Measurements from ENCODE around the gene PPP2R5C. TPM values are rescaled to one million over a fixed set of nuclear protein-coding genes. Genes with fewer than 3 reads are reported as not detected.

The PPP2R5C gene
- polyA plus RNA-seq, 3 donors, result 61.9 to 72.5 (median 64.0) TPM

DNA sequence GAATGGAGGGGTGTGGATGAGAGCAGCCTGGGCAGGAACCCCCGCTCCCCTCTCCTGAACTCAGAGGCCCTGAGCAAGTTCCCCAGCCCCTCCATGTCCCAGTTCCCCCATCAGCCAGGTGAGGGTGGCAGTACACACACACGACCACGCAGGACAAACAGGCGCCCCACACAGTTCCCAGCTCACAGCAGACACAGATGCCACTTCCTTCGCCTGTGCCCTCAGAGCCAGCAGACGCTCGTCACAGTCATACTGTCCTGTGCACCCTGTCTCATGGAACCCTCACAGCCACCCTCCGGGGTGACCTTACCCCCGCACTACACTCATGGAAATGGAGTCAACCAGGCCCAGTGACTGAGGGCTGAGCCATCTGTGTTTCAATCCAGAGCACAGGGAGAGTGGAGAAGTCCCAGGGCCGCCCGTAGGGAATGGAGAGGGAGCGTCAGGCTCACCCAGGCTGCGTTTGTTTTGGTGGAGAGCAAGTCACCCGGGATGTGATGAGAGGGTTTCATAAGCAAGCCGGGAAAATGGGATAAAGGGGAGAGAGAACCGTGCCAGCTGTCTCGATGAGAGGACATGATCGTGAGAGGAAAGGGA, 155.4 kb downstream of the PPP2R5C start:
- TF ChIP-seq, protein P1, sequence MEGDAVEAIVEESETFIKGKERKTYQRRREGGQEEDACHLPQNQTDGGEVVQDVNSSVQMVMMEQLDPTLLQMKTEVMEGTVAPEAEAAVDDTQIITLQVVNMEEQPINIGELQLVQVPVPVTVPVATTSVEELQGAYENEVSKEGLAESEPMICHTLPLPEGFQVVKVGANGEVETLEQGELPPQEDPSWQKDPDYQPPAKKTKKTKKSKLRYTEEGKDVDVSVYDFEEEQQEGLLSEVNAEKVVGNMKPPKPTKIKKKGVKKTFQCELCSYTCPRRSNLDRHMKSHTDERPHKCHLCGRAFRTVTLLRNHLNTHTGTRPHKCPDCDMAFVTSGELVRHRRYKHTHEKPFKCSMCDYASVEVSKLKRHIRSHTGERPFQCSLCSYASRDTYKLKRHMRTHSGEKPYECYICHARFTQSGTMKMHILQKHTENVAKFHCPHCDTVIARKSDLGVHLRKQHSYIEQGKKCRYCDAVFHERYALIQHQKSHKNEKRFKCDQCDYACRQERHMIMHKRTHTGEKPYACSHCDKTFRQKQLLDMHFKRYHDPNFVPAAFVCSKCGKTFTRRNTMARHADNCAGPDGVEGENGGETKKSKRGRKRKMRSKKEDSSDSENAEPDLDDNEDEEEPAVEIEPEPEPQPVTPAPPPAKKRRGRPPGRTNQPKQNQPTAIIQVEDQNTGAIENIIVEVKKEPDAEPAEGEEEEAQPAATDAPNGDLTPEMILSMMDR (IDR thresholded peaks at IDR 0.05), result no peak
- H3K79me2 ChIP-seq (ENCODE audit: insufficient read depth, low read length), result no peaks in the 10 kb centered on the region
- H4K20me1 ChIP-seq (ENCODE audit: insufficient read depth, low read length), result peaks cover 6% of the 10 kb centered on the region
- H3K36me3 ChIP-seq (replicated peaks in 1 of 2; ENCODE audit: control insufficient read depth in 1 of 2, insufficient read depth in 2 of 2, low read length in 2 of 2), result peaks cover 63 to 93% of the 10 kb centered on the region in 2 donors
- H3K27ac ChIP-seq (ENCODE audit: low read depth in 1 of 2, low read length in 2 of 2), result no peak overlapping the region
- Mint-ChIP-seq H3K4me3 (no peak overlapping the region), H3K27ac (peak overlapping the region in 3 of 7 donors; percentile 56 to 78 (median 64)), H3K36me3 (peaks cover 64 to 85% of the 10 kb centered on the region in 2 donors), H3K4me1 (no peaks in the 10 kb centered on the region), H3K27me3 (ENCODE audit: low read depth in 3 of 3) (peaks cover 0 to 2% (median 0%) of the 10 kb centered on the region in 3 donors), H3K9me3 (peaks cover 0 to 4% (median 0%) of the 10 kb centered on the region in 7 donors)
- H3K9ac ChIP-seq (ENCODE audit: insufficient read depth, low read length, poor library complexity, severe bottlenecking), result no peak overlapping the region
- no peak overlapping the region for H3K4me3 ChIP-seq (replicated peaks in 1 of 3; ENCODE audit: low read depth in 2 of 3, low read length in 3 of 3)
- DNase-seq, result no peak
- H3K9me3 ChIP-seq (replicated peaks in 1 of 2; ENCODE audit: control insufficient read depth in 1 of 2, insufficient read depth in 1 of 2, low read length in 2 of 2), result no peaks in the 10 kb centered on the region
- WGBS (ENCODE audit: insufficient coverage), result 95% methylated on average over 13 of the region's 18 CpGs
- H3K27me3 ChIP-seq (ENCODE audit: control insufficient read depth in 2 of 2, insufficient read depth in 2 of 2, low read length in 2 of 2), result no peaks in the 10 kb centered on the region
- no peaks in the 10 kb centered on the region for H3K4me1 ChIP-seq (ENCODE audit: control insufficient read depth in 1 of 2, insufficient read depth in 2 of 2, low read length in 2 of 2)
- no peak overlapping the region for H3K4me2 ChIP-seq (replicated peaks; ENCODE audit: extremely low read depth, low read length, poor library complexity, severe bottlenecking)
- intact Hi-C loops (cut with micrococcal nuclease), result no loop called here
- no peak overlapping the region for H2AFZ ChIP-seq (ENCODE audit: insufficient read depth, low read depth, low read length, poor library complexity, severe bottlenecking)

- DNase-seq, result no peak
- intact Hi-C loops (cut with micrococcal nuclease), result no loop called here
- Histone ChIP-seq H3K27ac (ENCODE audit: low read depth in 1 of 2, low read length in 2 of 2) (no peak overlapping the region), H3K79me2 (ENCODE audit: insufficient read depth, low read length) (no peaks in the 10 kb centered on the region), H3K4me3 (replicated peaks in 1 of 3; ENCODE audit: low read depth in 2 of 3, low read length in 3 of 3) (no peak overlapping the region), H3K9ac (ENCODE audit: insufficient read depth, low read length, poor library complexity, severe bottlenecking) (no peak overlapping the region), H3K9me3 (replicated peaks in 1 of 2; ENCODE audit: control insufficient read depth in 1 of 2, insufficient read depth in 1 of 2, low read length in 2 of 2) (no peaks in the 10 kb centered on the region), H2AFZ (ENCODE audit: insufficient read depth, low read depth, low read length, poor library complexity, severe bottlenecking) (no peak overlapping the region), H3K36me3 (replicated peaks in 1 of 2; ENCODE audit: control insufficient read depth in 1 of 2, insufficient read depth in 2 of 2, low read length in 2 of 2) (peaks cover 57 to 90% of the 10 kb centered on the region in 2 donors), H4K20me1 (ENCODE audit: insufficient read depth, low read length) (peaks cover 4% of the 10 kb centered on the region), H3K27me3 (ENCODE audit: control insufficient read depth in 2 of 2, insufficient read depth in 2 of 2, low read length in 2 of 2) (no peaks in the 10 kb centered on the region), H3K4me1 (ENCODE audit: control insufficient read depth in 1 of 2, insufficient read depth in 2 of 2, low read length in 2 of 2) (no peaks in the 10 kb centered on the region), H3K4me2 (replicated peaks; ENCODE audit: extremely low read depth, low read length, poor library complexity, severe bottlenecking) (no peak overlapping the region)
- Mint-ChIP-seq H3K4me3 (no peak overlapping the region), H3K36me3 (peaks cover 61 to 81% of the 10 kb centered on the region in 2 donors), H3K27me3 (ENCODE audit: low read depth in 3 of 3) (peaks cover 0 to 2% (median 0%) of the 10 kb centered on the region in 3 donors), H3K9me3 (peaks cover 0 to 4% (median 0%) of the 10 kb centered on the region in 7 donors), H3K4me1 (no peaks in the 10 kb centered on the region), H3K27ac (peak overlapping the region in 3 of 7 donors; percentile 56 to 78 (median 72))
- 95% methylated on average over 17 of the region's 17 CpGs for WGBS (ENCODE audit: insufficient coverage)
- TF ChIP-seq, protein P1 (IDR thresholded peaks at IDR 0.05), result no peak
These were observed 156.0 kb downstream of the PPP2R5C start for GRCh38 chr14:101917413-101918017.

Data from CD14-positive monocyte (primary cell).